Hippocampal formation (tissue), 2 donors: ENCODE data around the gene BRMS1L.
"Not testable (repeated sequence)": the region's sequence is repeated elsewhere in the genome, so short reads cannot be mapped to it uniquely, and the experiment has no call there.

Experiments used
- DNase-seq, 2 donors: peaks; one replicate each; lab custom pipeline; 2025; lab: John Stamatoyannopoulos, UW

BRMS1L gene, protein sequence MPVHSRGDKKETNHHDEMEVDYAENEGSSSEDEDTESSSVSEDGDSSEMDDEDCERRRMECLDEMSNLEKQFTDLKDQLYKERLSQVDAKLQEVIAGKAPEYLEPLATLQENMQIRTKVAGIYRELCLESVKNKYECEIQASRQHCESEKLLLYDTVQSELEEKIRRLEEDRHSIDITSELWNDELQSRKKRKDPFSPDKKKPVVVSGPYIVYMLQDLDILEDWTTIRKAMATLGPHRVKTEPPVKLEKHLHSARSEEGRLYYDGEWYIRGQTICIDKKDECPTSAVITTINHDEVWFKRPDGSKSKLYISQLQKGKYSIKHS

DNA sequence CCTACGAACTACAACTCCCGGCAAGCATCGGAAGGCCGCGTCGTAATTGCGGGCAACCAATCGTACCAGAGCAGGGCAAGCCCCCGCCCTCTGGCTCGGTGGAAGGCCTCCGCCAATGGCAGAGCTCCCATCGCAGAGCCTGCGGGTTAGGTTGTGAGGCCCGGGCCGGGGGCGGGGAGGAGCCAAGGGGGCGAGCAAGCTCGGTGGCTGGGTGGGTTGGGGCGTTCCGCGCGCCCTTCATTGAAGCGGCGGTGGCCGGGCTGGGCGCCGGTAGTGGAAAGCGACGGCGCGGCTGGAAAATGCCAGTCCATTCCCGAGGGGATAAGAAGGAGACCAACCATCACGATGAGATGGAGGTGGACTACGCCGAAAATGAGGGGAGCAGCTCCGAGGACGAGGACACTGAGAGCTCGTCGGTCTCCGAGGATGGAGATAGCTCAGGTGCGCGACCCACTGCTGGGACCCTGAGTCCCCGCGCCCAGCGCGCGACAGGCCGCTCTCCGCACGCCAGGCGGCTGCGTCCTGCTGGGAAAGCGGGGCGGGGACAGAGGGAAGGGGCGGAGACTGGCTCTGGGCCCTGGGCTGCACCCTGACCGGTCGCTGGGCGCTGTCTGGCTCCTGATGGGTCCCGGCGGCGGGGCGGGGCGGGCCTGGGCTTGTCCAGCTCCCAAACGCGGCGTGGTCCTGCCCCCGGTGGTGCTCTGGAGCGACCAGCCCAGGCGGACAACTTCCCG is at the start of gene BRMS1L:
TSS of gene BRMS1L (plus strand) at position 121 of the 734 bp plus-strand sequence. CDS start at position 300, 179 bp downstream.
- peak; percentile 97 to 99 for DNase-seq

DNA sequence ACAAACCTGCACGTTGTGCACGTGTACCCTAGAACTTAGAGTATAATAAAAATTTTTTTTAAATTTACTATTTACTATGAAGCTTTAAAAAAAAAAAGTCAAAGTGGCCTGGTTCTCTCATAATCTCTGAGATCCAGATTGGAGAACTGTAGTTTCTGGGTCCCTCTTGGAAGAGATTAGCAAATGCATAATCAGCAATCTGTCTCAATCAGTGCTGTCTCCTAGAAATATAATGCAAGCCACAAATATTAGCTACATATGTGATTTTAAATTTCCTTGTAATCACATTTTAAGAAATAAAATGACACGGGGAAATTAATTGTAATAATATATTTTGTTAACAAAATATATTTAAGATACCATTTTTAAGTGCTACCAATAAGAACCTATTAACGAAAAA is 49.3 kb upstream of the BRMS1L start:
- DNase-seq, result no peak

DNA sequence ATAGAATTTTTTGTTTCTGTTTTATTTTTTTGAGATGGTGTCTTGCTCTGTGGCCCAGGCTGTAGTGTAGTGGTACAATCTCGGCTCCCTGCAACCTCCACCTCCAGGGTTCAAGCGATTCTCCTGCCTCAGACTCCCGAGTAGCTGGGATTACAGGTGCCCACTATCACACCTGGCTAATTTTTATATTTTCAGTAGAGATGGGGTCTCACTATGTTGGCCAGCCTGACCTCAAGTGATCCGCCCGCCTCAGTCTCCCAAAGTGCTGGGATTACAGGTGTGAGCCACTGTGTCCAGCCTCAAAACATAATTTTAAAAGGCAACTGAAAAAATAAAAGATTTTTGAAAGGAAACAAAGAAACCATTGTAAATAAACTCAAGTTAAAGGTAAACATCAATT is 48.6 kb upstream of the BRMS1L start:
- not testable (repeated sequence) for DNase-seq

DNA sequence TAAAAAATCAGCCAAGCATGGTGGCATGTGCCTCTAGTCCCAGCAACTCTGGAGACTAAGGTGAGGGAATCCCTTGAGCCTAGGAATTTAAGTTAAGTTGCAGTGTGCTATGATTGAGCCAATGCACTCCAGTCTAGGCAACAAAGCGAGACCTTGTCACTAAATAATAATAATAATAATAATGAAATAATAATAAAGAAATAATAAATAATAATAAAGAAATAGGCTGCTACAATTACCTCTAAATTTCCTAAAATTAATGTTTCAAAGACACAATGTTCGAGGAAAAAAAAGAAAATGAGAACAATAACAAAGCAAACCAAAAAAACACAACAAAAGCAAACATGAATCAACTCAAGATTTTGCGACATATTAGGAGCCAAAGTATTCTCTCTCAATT is 46.8 kb upstream of the BRMS1L start:
- no peak for DNase-seq

DNA sequence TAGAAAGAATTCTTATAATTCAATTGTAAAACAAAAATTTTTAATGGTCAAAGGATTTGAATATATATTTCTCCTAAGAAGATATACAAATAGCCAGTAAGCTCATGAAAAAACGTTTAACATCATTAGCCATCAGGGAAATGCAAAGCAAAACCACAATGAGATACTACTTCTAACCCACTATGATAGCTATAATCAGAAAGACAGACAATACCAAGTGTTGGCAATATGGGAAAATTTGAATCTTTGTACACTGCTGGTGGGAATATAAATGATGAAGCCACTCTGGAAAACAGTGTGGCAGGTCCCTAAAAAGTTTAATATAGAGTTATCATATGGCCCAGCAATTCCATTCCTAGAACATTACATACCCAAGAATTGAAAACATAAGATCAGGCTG is 42.4 kb upstream of the BRMS1L start:
- no peak for DNase-seq

DNA sequence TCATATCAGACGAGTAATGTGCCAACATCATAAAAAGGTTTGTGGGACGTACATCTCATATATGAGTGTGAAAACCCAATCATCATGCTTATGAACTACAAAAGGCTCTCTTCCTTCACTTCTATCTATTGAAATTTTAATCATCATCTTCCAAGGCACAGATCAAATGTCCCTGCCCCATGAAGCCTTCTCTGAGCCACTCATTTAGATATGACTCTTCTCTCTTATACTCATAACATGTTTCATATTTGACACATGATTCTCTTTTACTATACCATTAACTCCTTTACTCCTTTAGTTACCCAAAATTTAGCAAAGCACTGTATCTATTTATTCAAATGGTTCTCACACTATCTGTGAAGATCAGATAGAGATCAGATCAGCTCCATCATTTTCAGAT is 39.3 kb upstream of the BRMS1L start:
- DNase-seq, result no peak

DNA sequence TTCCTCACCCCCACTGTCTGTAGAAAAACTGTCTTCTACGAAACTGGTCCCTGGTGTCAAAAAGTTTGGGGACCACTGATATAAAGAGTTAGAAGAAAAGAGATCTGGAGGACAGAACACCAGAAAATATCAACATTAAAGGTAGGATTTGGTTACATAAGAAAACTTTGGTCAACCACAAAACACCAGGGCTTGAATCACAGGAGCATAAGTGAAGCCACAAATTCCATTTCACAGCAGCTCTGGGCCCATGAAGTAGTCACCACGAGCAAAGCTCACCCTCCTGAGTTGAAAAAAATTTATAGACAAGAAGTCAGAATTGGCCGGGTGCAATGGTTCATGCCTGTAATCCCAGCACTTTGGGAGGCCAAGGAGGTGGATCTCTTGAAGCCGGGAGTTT is 36.5 kb upstream of the BRMS1L start:
- DNase-seq, result no peak

DNA sequence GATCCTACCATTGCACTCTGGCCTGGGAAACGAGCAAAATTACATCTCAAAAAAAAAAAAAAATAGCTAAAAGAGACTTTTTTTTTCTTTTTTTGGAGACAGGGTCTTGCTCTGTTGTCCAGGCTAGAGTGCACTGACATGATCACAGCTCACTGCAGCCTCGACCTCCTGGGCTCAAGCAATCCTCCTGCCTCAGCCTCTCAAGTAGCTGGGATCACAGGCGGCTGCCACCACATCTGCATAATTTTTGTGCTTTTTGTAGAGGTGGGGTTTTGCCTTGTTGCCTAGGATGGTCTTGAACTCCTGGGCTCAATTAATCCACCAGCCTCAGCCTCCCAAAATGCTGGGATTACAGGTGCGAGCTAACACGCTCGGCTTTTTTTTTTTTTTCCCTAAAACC is 28.3 kb upstream of the BRMS1L start:
- DNase-seq, result no peak

DNA sequence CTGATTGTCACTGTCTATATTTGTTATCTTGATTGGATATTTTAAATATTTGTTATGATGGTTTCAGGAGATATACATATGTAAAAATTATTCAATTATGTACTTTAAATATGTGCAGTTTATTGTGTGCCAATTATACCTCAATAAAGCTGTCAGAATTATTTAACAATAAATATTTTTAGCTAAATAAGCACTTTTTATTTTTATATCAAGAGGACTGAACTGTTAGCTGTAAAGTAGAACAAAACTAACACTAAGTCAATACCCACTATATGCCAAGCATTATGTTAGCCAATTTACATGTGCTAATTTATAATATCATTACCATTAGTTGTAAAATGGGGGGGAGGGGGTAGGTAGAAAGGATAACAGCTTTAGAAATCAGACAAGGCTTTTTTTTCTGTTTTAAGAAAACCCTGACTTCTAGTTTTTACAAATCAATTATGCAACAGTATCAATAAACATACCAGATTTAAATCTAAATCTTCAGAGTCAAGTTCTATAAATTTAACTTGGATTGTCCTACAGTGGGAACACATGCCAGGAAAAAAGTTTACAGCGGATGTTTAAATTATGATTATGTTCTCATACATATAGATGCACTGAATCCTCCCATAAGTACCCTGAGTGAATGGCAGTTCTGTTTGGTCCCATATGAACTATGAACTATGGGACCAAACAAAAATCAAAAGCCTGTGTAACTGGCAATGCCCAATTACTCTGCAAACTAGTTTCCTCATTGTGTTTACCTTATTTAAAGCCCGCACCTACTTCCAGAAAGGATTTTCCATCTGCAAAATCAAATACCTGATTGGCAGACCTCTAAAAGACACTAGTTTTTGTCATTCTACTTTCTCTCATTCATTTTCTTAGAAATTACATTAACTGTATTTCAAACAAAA is 19.9 kb upstream of the BRMS1L start:
- no peak for DNase-seq

DNA sequence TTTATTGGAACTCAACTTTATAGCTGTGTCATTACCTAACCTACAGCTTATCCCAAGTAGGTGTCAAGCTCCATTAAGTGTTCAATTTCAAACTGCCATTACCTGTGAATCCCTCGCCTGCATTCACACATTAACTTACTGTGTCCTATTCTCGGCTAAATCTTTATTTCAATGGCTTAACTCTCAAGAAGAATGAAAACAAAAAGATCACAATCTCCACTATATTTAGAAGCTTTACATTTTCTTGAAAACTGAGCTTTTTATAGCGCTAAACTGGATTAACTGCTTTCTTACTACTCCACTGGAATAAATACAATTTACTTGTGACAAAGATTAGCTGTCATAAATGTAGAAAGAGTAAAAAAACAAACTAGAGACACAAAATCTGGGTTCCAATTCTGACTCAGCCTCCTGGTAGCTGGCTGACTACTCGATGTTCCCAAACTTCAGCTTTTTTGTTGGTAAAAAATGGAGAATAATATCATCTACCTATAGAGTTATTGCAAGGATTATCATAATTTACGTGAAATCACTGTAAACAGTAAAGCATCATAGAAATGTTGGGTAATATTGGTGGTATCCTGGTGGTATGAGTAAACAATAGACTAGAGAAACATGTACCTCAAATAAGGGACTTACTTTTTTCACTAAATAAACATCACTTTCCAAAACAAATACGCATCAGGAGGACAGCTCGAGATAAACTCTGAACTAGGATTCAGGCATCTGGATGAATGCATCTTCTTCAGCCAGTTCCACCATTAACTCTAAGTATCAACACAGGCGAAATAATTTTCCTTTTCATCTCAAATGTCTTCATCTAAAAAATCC is 18.8 kb upstream of the BRMS1L start:
- no peak for DNase-seq

DNA sequence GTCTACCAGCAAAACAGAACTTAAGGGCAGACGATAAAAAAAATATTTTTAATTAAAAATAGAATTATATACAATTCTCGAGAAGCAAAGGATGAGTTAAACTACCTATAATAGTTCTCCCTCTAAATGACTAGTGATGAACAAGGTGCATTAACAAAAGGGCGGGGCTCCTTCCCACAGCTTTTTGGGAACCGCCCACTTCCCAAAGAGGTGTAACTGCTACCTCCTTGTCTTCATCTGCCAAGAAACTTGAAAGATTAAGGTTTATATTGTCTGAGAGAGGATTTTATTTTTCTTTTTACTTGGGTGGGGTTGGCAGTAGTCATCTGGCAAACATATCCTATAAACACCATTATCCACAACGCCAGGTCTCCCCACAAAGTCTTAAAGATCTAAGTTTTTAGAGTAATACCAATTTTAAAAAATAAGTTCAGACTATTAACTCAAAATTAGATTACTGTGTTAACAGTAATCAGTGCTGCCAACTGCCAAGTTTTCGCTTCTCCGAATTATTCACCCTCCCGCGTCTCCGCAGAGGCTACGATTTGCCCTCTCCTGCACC is 18.0 kb upstream of the BRMS1L start:
- DNase-seq, result no peak

DNA sequence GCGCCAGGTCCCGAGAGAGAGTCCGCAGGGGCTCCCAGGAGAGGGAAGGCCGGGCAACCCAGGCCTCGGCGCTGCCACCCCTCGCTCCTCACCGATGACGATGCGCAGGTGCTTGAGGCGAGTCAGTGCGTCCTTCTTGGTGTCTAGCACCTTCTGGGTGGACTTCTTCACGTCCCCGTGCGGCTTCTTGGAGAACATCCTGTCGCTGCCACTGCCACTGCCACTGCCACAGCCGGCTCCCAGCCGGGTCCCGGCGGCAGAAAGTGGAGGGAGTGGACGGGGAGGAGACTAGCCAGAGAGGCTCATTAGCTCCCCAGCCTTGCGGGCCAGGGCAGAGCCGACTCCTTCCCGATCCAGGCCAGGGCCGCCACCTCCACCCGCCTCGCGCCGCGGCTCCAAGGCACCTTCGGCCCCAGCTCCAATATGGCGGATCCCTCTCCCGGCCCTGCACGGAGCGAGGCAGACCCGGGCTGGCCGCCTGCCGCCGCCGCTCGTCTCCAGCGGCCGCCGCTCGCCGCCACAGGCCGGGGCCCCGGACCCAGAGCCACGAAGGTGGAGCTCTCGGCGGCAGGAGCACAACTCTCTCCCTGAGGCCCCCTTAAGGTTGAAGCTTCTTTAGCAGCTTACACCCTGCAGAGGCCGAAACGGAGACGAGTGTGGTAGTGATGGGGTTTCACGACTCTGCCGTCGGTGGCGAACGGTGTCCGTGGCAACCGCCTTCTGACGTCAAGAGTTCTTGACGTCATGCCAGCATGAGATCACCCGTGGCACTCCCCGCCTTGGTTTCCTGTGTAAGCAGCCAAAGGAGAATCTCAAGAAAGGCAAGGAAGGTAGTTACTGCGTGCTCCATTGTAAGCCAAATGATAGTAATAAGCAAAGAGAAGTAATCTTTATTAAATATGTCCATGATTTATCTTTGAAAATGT is 17.2 kb upstream of the BRMS1L start, which contains the start of gene RALGAPA1:
TSS of gene RALGAPA1 (minus strand) at position 658 of the 926 bp plus-strand sequence. CDS start at position 198, 460 bp downstream.
- DNase-seq, result peak; percentile 75 to 88

DNA sequence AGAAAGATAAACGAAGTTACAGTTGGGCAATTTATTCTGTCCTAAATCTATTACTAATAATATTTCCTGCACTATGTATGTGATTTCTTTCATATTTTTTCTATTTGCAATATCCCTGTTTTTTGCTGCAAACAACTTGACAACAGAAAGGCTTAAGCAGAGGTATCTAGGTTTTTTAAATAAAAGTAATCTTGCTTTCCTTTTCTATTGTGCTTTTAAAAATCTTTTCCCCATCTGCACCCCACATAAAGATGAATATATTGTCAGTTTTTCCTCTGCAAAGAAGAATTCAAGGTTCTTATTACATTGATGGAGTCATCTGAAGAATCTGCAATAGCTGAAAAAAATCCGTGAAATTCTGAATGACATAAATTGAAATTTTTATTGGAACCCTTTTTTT is 16.5 kb upstream of the BRMS1L start:
- DNase-seq, result no peak

DNA sequence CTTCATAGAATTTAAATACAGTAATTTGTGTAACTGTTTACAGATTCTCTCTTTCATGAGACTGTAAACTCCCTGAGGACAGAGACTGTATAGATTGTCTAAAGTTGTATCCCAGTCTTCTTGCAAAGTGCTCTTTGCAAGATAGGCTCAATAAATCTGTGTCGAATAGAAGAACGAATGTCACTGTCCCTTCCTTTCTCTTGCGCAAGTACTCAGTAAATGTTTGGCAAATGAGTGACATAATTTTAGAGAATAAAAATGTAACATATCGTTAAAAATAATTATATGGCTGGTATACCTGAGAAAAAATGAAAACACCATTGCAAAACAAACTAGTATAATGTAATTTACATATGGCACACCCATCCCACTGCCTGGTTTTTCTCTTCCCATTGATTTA is 15.2 kb upstream of the BRMS1L start:
- no peak for DNase-seq

DNA sequence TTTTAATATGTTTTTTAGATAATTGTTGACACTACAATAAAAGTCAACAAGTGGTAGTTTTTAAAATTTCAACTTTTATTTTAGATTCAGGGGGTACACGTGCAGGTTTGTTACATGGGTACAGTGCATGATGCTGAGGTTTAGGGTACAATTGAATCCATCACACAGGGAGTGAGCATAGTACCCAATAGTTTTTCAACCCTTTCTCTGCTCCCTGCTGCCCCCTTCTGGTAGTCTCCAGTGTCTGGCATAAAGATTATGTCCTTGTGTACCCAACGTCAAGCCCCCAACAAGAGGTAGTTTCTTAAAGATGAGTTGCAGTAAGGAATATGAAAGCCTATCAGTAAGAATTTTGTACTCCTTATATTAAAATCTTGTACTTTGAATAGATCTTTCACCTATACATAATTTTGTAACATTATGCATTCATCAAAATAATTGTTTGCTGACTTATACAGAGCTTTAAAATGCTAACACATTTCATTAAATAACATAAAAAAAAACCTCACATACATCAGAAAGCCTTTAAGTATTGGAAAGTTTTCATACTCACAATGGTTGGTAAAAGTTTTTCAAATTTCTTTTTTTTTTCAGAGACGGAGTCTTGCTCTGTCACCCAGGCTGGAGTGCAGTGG is 11.7 kb upstream of the BRMS1L start:
- DNase-seq, result peak; percentile 25 to 28

DNA sequence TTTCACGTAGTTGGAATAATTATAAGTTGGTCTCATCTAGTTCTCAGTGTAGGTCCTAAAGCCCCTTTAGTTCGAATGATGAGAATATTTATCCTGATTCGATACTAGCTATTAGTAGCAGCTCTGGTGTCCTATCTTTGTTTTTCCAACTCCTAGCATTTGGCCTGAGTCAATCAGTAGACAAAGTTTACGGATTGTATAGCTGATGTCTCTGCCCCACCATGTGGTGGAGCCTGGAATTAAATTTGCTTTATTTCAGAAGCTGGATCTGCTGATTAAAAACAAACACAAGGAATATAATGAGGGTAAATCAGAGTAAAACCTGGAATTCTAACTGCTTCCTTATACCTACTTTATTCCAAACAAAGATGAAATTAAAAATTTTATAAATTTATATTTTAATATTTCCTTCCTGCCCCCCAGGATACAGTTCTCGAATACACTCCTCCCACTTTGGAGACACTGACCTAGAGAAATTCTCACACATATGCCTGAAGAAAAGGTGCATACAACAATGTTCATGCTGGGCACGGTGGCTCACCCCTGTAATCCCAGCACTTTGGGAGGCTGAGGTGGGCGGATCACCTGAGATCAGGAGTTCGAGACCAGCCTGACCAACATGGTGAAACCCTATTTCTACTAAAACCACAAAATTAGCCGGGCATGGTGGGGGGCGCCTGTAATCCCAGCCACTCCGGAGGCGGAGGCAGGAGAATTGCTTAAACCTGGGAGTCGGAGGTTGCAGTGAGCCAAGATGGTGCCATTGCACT is 7.6 kb upstream of the BRMS1L start:
- DNase-seq, result peak; percentile 14 to 51

DNA sequence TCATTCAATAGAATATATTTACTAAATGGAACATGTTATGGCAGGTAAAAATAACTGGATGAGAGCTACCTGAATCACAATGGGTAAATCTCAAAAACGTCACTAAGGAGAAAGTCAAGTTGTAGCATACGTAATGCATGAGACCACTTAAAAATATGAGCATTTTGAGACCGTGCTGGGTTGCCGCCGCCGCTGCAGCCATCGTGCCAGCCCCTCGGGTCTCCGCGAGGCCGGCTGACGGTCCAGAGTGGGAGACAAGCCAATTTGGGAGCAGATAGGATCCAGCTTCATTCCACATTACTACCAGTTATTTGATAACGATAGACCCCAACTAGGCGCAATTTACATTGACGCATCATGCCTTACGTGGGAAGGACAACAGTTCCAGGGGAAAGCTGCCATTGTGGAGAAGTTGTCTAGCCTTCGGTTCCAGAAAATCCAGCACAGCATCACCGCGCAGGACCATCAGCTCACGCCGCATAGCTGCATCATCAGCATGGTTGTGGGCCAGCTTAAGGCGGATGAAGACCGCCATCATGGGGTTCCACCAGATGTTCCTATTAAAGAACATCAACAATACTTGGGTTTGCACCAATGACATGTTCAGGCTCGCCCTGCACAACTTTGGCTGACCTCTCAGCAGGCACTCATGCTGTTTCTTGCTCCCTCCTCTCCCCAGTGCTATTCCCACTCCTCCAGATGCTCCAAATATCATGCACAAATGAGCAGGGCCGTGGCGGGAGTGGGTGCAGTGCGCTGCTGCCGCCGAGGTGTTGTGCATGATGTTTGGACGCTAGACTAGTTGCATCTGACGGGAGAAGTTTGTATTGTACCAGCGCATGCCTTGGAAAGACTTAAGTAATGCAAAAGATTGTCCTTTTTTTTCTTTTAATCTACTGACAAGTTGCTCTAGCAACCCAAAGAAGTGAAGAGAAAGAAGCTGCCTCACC is 6.3 kb upstream of the BRMS1L start:
- DNase-seq, result no peak
